NB4 (cell line): Measurements from ENCODE around the gene ZNF154.

Experiments
- POLR2A ChIP-seq: IDR thresholded peaks from 2 replicates; pipeline ENCODE4 v1.6.1; 2011; ENCODE audit warnings: mild to moderate bottlenecking; ENCODE audit not compliant: insufficient read length; ENCODE audit errors: extremely low read depth
- TF ChIP-seq, protein P1 (sequence below): IDR thresholded peaks from one replicate; pipeline ENCODE4 v1.5.1; 2012; ENCODE audit warnings: low read depth, low read length

DNA sequence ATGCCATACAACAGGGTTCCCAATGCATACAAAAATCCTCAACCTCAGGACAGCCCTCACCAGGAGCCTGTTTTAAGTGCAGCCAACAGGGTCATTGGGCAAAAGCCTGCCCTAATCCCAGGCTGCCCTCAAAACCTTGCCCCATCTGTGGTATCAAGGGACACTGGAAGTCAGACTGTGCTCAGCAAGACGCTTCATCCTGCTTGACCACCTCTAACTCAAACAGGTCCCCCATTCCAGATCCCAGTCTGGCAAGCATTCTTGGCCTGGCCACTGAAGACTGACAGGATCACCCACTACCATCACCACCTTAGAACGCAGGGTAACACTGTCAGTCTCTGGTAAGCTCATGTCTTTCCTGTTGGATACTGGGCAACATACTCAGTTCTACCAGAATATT, 55.3 kb downstream of the ZNF154 start:
- TF ChIP-seq POLR2A = no peak
- TF ChIP-seq, protein P1, sequence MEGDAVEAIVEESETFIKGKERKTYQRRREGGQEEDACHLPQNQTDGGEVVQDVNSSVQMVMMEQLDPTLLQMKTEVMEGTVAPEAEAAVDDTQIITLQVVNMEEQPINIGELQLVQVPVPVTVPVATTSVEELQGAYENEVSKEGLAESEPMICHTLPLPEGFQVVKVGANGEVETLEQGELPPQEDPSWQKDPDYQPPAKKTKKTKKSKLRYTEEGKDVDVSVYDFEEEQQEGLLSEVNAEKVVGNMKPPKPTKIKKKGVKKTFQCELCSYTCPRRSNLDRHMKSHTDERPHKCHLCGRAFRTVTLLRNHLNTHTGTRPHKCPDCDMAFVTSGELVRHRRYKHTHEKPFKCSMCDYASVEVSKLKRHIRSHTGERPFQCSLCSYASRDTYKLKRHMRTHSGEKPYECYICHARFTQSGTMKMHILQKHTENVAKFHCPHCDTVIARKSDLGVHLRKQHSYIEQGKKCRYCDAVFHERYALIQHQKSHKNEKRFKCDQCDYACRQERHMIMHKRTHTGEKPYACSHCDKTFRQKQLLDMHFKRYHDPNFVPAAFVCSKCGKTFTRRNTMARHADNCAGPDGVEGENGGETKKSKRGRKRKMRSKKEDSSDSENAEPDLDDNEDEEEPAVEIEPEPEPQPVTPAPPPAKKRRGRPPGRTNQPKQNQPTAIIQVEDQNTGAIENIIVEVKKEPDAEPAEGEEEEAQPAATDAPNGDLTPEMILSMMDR = no peak
